Breast epithelium (tissue), 3 donors: ENCODE results near the gene NXF3.
"Not testable (repeated sequence)": the region's sequence is repeated elsewhere in the genome, so short reads cannot be mapped to it uniquely, and the experiment has no call there.

Experiments used
- CTCF ChIP-seq, 3 donors: fragments of 450-650 bp; IDR thresholded peaks; one replicate each; pipeline ENCODE4 v1.5.1; 2016 to 2017; ENCODE audit warnings: antibody characterized with exemption in 3 of 3, mild to moderate bottlenecking in 3 of 3, moderate library complexity in 3 of 3
- POLR2A ChIP-seq: fragments of 450-650 bp; IDR thresholded peaks from one replicate; pipeline ENCODE4 v1.6.1; 2016; ENCODE audit warnings: antibody characterized with exemption, mild to moderate bottlenecking, moderate library complexity
- POLR2AphosphoS5 ChIP-seq, 3 donors: sonication (generic); formaldehyde crosslinking; IDR thresholded peaks; one replicate each; pipeline ENCODE4 v1.6.1; 2017; ENCODE audit warnings: antibody characterized with exemption in 3 of 3

DNA sequence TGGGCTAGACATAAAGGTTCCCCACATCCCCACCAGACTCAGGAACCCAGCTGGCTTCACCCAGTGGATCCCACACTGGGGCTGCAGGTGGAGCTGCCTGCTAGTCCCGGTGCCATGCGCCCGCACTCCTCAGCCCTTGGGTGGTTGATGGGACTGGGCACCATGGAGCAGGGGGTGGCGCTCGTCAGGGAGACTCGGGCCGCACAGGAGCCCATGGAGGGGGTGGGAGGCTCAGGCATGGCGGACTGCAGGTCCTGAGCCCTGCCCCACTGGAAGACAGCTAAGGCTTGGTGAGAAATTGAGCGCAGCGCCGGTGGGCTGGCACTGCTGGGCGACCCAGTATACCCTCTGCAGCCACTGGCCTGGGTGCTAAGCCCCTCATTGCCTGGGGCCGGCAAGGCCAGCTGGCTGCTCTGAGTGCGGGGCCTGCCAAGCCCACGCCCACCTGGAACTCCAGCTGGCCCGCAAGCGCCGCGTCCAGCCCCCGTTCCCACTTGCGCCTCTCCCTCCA is 14.3 kb upstream of the NXF3 start:
- TF ChIP-seq CTCF (IDR thresholded peaks at IDR 0.05); POLR2A; POLR2AphosphoS5 (IDR thresholded peaks at IDR 0.05): not testable (repeated sequence)
